K562 (cell line): ENCODE measurements around the gene RASSF3. TPM values are rescaled to one million over a fixed set of nuclear protein-coding genes. Genes with fewer than 3 reads are reported as not detected.

Experiments
- CBX2 ChIP-seq: fragments of 200-600 bp; sonication (generic); IDR thresholded peaks from one replicate; pipeline ENCODE4 v1.6.1; 2012; ENCODE audit warnings: mild to moderate bottlenecking, low read length, inconsistent platforms; ENCODE audit not compliant: insufficient read depth, poor library complexity, severe bottlenecking
- DPF2 ChIP-seq: fragments of 450-650 bp; IDR thresholded peaks from 2 replicates; pipeline ENCODE4 v1.6.1; 2016
- FIP1L1 ChIP-seq: fragments of 200-400 bp; formaldehyde crosslinking; IDR thresholded peaks from 2 replicates; pipeline ENCODE4 v1.6.1; 2018; ENCODE audit warnings: mild to moderate bottlenecking, low read depth, low read length; ENCODE audit not compliant: poor library complexity, severe bottlenecking
- GTF2B ChIP-seq: IDR thresholded peaks from 2 replicates; pipeline ENCODE4 v1.6.1; 2011; ENCODE audit not compliant: insufficient read length; ENCODE audit errors: extremely low read depth
- HEY1 ChIP-seq: fragments of 250-450 bp; sonication (Bioruptor Pico); IDR thresholded peaks from 2 replicates; pipeline ENCODE4 v1.5.0; 2020; ENCODE audit warnings: mild to moderate bottlenecking, moderate library complexity, borderline replicate concordance
- KAT8 ChIP-seq: fragments of 450-650 bp; IDR thresholded peaks from 2 replicates; pipeline ENCODE4 v1.6.1; 2016; ENCODE audit warnings: low read depth, mild to moderate bottlenecking
- KDM4B ChIP-seq, 2 experiments: fragments of 450-650 bp in 1 of 2; sonication (generic) in 1 of 2; IDR thresholded peaks; 2 replicates each; pipeline ENCODE4 v1.6.1; 2016 to 2017; ENCODE audit warnings: borderline replicate concordance in 2 of 2, antibody characterized with exemption in 1 of 2, low read depth in 1 of 2, mild to moderate bottlenecking in 1 of 2
- NCOA6 ChIP-seq: fragments of 450-650 bp; IDR thresholded peaks from 2 replicates; pipeline ENCODE4 v1.6.1; 2017; ENCODE audit warnings: mild to moderate bottlenecking
- PCBP2 ChIP-seq: fragments of 200-400 bp; formaldehyde crosslinking; IDR thresholded peaks from 2 replicates; pipeline ENCODE4 v1.6.1; 2018; ENCODE audit warnings: low read length, low read depth, mild to moderate bottlenecking, moderate library complexity; ENCODE audit not compliant: poor library complexity, severe bottlenecking
- RBM14 ChIP-seq: fragments of 200-400 bp; formaldehyde crosslinking; IDR thresholded peaks from 2 replicates; pipeline ENCODE4 v1.6.1; 2018; ENCODE audit warnings: low read depth, mild to moderate bottlenecking, low read length, moderate library complexity, borderline replicate concordance; ENCODE audit not compliant: insufficient read depth
- RCOR1 ChIP-seq, 2 experiments: IDR thresholded peaks; 2 replicates each; pipeline ENCODE4 v1.6.1; 2012; ENCODE audit warnings: low read depth in 2 of 2, low read length in 2 of 2, borderline replicate concordance in 1 of 2, improper control_type of control experiment in 1 of 2
- SLC30A9 ChIP-seq: fragments of 250-450 bp; sonication (Bioruptor Pico); IDR thresholded peaks from 2 replicates; pipeline ENCODE4 v1.8.0; 2022; ENCODE audit warnings: mild to moderate bottlenecking, moderate library complexity
- SREBF2 ChIP-seq: sonication (generic); formaldehyde crosslinking; IDR thresholded peaks from 2 replicates; pipeline ENCODE4 v1.4.0; 2020; ENCODE audit warnings: mild to moderate bottlenecking, missing genetic modification reagents
- SRSF7 ChIP-seq: fragments of 200-400 bp; formaldehyde crosslinking; optimal IDR thresholded peaks from 2 replicates; pipeline ENCODE3; 2017; ENCODE audit warnings: mild to moderate bottlenecking, low read depth, low read length
- SRSF9 ChIP-seq: fragments of 200-400 bp; formaldehyde crosslinking; IDR thresholded peaks from 2 replicates; pipeline ENCODE4 v1.6.1; 2017; ENCODE audit warnings: low read depth, low read length, borderline replicate concordance
- TAF15 ChIP-seq: fragments of 200-400 bp; formaldehyde crosslinking; IDR thresholded peaks from 2 replicates; pipeline ENCODE4 v1.6.1; 2017; ENCODE audit warnings: mild to moderate bottlenecking, low read depth, low read length, moderate library complexity
- THRB ChIP-seq: fragments of 450-650 bp; formaldehyde crosslinking; conservative IDR thresholded peaks from 2 replicates; pipeline ENCODE4 v1.4.0; 2022; ENCODE audit warnings: mild to moderate bottlenecking, missing genetic modification characterization
- ZBTB33 ChIP-seq: sonication (generic); formaldehyde crosslinking; IDR thresholded peaks from 2 replicates; pipeline ENCODE4 v1.8.1; 2023; ENCODE audit warnings: mild to moderate bottlenecking, missing genetic modification reagents
- ZNF134 ChIP-seq: fragments of 250-450 bp; sonication (Bioruptor Pico); conservative IDR thresholded peaks from 2 replicates; pipeline ENCODE4 v1.4.0; 2020
- ZNF197 ChIP-seq: fragments of 200-800 bp; sonication (Bioruptor generic); IDR thresholded peaks from 2 replicates; pipeline ENCODE4 v1.6.1; 2016; ENCODE audit warnings: low read depth, missing genetic modification characterization, missing compliant biosample characterization
- ZNF224 ChIP-seq: sonication (generic); formaldehyde crosslinking; IDR thresholded peaks from 2 replicates; pipeline ENCODE4 v1.8.0; 2022; ENCODE audit warnings: mild to moderate bottlenecking, missing genetic modification reagents
- ZNF639 ChIP-seq, 2 experiments: fragments of 200-800 bp in 1 of 2; sonication (Bioruptor generic) in 1 of 2; sonication (generic) in 1 of 2; formaldehyde crosslinking in 1 of 2; IDR thresholded peaks in 1 of 2; conservative IDR thresholded peaks in 1 of 2; 2 replicates each; pipeline versions ENCODE4 v1.5.0 to v1.6.1; 2016 to 2020; ENCODE audit warnings: missing compliant biosample characterization in 1 of 2, missing genetic modification characterization in 1 of 2, missing genetic modification reagents in 1 of 2
- polyA plus RNA-seq, 8 experiments: library from polyadenylated mRNA; depleted of rRNA in 4 of 8; stranded (reverse) in 5 of 8; unstranded in 3 of 8; fragments of >200 nt; fragmentation: Nextera tagmentation in 2 of 8; fragmentation: Illumina TruSeq in 1 of 8; extraction: Ambion mirVana in 2 of 8; extraction: Trizol in 1 of 8; gene quantifications; 2 replicates each; pipeline versions ENCODE4 v1.2.1 to v1.2.3, GENCODE V29; 2011 to 2014; ENCODE audit warnings: inconsistent platforms in 1 of 8, missing spikeins in 1 of 8
- total RNA-seq, 7 experiments: library from RNA; depleted of rRNA in 6 of 7; stranded (reverse); fragments of >200 nt in 6 of 7; fragmentation: Illumina TruSeq in 2 of 7; extraction: Trizol in 2 of 7; gene quantifications; 2 replicates each; pipeline versions ENCODE4 v1.2.1 to v1.2.3, GENCODE V29; 2011 to 2021; ENCODE audit warnings: low replicate concordance in 1 of 7

The RASSF3 gene
- total and polyA plus RNA-seq, 9 of the 15 experiments (the other 6 are each of a cell fraction or from before 2014, with no cell fraction given), result 3.7 to 39.2 (median 20.2) TPM

GRCh38 chr12:64608901-64609535, 1.3 kb upstream of the RASSF3 start (continued):
- TF ChIP-seq ZNF639 (CRISPR knock-in tag; conservative IDR thresholded peaks at IDR 0.05 in 1 of 2, IDR thresholded peaks at IDR 0.05 in 1 of 2) (0 out of 4 replicates have a peak, but pooled peaks of 1 of the 2 experiments have one; percentile 18), CBX2 (no peak), ZNF224 (CRISPR knock-in tag) (no peak), THRB (CRISPR knock-in tag) (no peak), NCOA6 (no peak; the same call in 1 of the 2 replicates), HEY1 (CRISPR knock-in tag) (no peak), RBM14 (no peak), ZBTB33 (CRISPR knock-in tag) (no peak), FIP1L1 (no peak), RCOR1 (IDR thresholded peaks at IDR 0.05; ENCODE audit: borderline replicate concordance in 1 of 2, low read depth in 2 of 2, low read length in 2 of 2) (peak in 1 of 2 experiments; percentile 24; a peak in 1 of 4 replicates), SLC30A9 (no peak), ZNF197 (CRISPR knock-in tag) (no peak), SRSF9 (no peak), KDM4B (IDR thresholded peaks at IDR 0.05; ENCODE audit: borderline replicate concordance in 2 of 2, low read depth in 1 of 2) (no peak), KAT8 (no peak), PCBP2 (no peak), SREBF2 (CRISPR knock-in tag) (no peak), DPF2 (peak; percentile 56; the same call in 1 of the 2 replicates), GTF2B (peak; percentile 53), TAF15 (no peak), SRSF7 (no peak), ZNF134 (no peak)
